MCF 10A (cell line): ENCODE results near the gene L3MBTL1. TPM values are rescaled to one million over a fixed set of nuclear protein-coding genes. Genes with fewer than 3 reads are reported as not detected.

Source experiments
- BruUV-seq: library from RNA; stranded (reverse); fragments of 400-500 nt; replicated peaks from 2 replicates; lab custom pipeline; 2021; lab: Mats Ljungman, UMichigan
- CTCF ChIA-PET: fragments of 300-600 bp; sonication (Branson Sonifier 250); formaldehyde crosslinking; extraction: SDS; loops from one replicate; lab custom pipeline; 2021; ENCODE audit warnings: antibody characterized with exemption, inconsistent platforms; lab: Yijun Ruan, JAX
- POLR2A ChIA-PET: fragments of 300-600, 350-650 bp; sonication (Branson Sonifier 250); formaldehyde crosslinking; extraction: SDS; loops from one replicate; lab custom pipeline; 2020; ENCODE audit warnings: antibody characterized with exemption, inconsistent platforms; lab: Yijun Ruan, JAX
- DNase-seq: peaks from one replicate; pipeline ENCODE4 v3.0.0-alpha.2; 2018; ENCODE audit not compliant: unreplicated experiment
- H3K27ac Mint-ChIP-seq: one replicate; pipeline ENCODE4 v1.8.0; 2022; ENCODE audit warnings: mild to moderate bottlenecking, low read depth, mixed read lengths; ENCODE audit not compliant: unreplicated experiment
- H3K27me3 Mint-ChIP-seq: one replicate; pipeline ENCODE4 v1.8.0; 2022; ENCODE audit warnings: mixed read lengths; ENCODE audit not compliant: insufficient read depth, unreplicated experiment
- H3K36me3 Mint-ChIP-seq: one replicate; pipeline ENCODE4 v1.8.0; 2022; ENCODE audit warnings: mild to moderate bottlenecking, moderate library complexity, mixed read lengths; ENCODE audit not compliant: insufficient read depth, unreplicated experiment
- H3K4me1 Mint-ChIP-seq: one replicate; pipeline ENCODE4 v1.8.0; 2022; ENCODE audit warnings: mixed read lengths; ENCODE audit not compliant: insufficient read depth, unreplicated experiment
- H3K4me3 Mint-ChIP-seq: one replicate; pipeline ENCODE4 v1.8.0; 2022; ENCODE audit warnings: mild to moderate bottlenecking, moderate library complexity, mixed read lengths; ENCODE audit not compliant: unreplicated experiment
- H3K9me3 Mint-ChIP-seq: one replicate; pipeline ENCODE4 v1.8.0; 2022; ENCODE audit warnings: mixed read lengths; ENCODE audit not compliant: unreplicated experiment
- CTCF ChIP-seq: fragments of 200-600 bp; IDR thresholded peaks from one replicate; pipeline ENCODE4 v1.8.0; 2022; ENCODE audit warnings: antibody characterized with exemption, mild to moderate bottlenecking; ENCODE audit not compliant: unreplicated experiment
- intact Hi-C: fragments of 100-400 bp; cut with micrococcal nuclease; formaldehyde crosslinking; loops from 2 replicates; pipeline ENCODE4 v1.14.1; 2022
- total RNA-seq: library from RNA; stranded (reverse); gene quantifications from 2 replicates; pipeline ENCODE4 v1.2.3, GENCODE V29; 2022

Gene L3MBTL1
- total RNA-seq, 1 experiment from 2014 or later = 10.5 TPM

- H3K4me1 Mint-ChIP-seq = no peaks in the 10 kb centered on the region
- peaks cover 6% of the 10 kb centered on the region for H3K36me3 Mint-ChIP-seq
- no peaks in the 10 kb centered on the region for H3K9me3 Mint-ChIP-seq
- ChIA-PET CTCF (interaction anchor here (0.7 to 1.1 kb wide), 5 partner anchors 12 to 33 kb away, joined by 3 to 7 read pairs (median 3); no protein-coding TSS in a partner anchor), POLR2A (interaction anchor here (0.6 kb wide), 1 partner anchor 1152 kb away, joined by 3 read pairs; no protein-coding TSS in a partner anchor)
- no peaks in the 10 kb centered on the region for H3K27me3 Mint-ChIP-seq
- intact Hi-C loops = no loop called here
- no peak overlapping the region for H3K4me3 Mint-ChIP-seq
- no TSS peak for BruUV-seq
- no peak for TF ChIP-seq CTCF
- DNase-seq = no peak
- no peak overlapping the region for H3K27ac Mint-ChIP-seq
Measured at GRCh38 chr20:43571310-43571709, 63.8 kb downstream of the L3MBTL1 start.

- no peak for TF ChIP-seq CTCF
- Mint-ChIP-seq H3K27ac (no peak overlapping the region), H3K4me3 (no peak overlapping the region), H3K4me1 (no peaks in the 10 kb centered on the region), H3K27me3 (no peaks in the 10 kb centered on the region), H3K36me3 (peaks cover 6% of the 10 kb centered on the region), H3K9me3 (no peaks in the 10 kb centered on the region)
- DNase-seq = no peak
- ChIA-PET CTCF (interaction anchor here (0.7 to 1.7 kb wide), 6 partner anchors 12 to 34 kb away, joined by 3 to 8 read pairs (median 4); no protein-coding TSS in a partner anchor), POLR2A (interaction anchor here (0.6 kb wide), 1 partner anchor 1152 kb away, joined by 3 read pairs; no protein-coding TSS in a partner anchor)
- no TSS peak for BruUV-seq
- intact Hi-C loops = no loop called here
Measured at GRCh38 chr20:43571771-43572170, 64.3 kb downstream of the L3MBTL1 start.

GRCh38 chr20:43572891-43573290, 65.4 kb downstream of the L3MBTL1 start:
- H3K4me1 Mint-ChIP-seq = no peaks in the 10 kb centered on the region
- H3K36me3 Mint-ChIP-seq = no peaks in the 10 kb centered on the region
- no peaks in the 10 kb centered on the region for H3K27me3 Mint-ChIP-seq
- ChIA-PET CTCF (interaction anchor here (1.7 kb wide), 1 partner anchor 35 kb away, joined by 8 read pairs; no protein-coding TSS in a partner anchor), POLR2A (no interaction called here)
- DNase-seq = no peak
- no peak overlapping the region for H3K27ac Mint-ChIP-seq
- no peak overlapping the region for H3K4me3 Mint-ChIP-seq
- no TSS peak for BruUV-seq
- intact Hi-C loops = no loop called here
- H3K9me3 Mint-ChIP-seq = no peaks in the 10 kb centered on the region
- TF ChIP-seq CTCF = no peak

GRCh38 chr20:43576108-43576507, 68.6 kb downstream of the L3MBTL1 start:
- no TSS peak for BruUV-seq
- DNase-seq = no peak
- intact Hi-C loops = no loop called here
- CTCF ChIA-PET = interaction anchor here (0.7 to 2.3 kb wide), 2 partner anchors 38 to 102 kb away, joined by 3 to 10 read pairs; no protein-coding TSS in a partner anchor
- H3K27me3 Mint-ChIP-seq = no peaks in the 10 kb centered on the region
- POLR2A ChIA-PET = interaction anchor here (1.2 kb wide), 1 partner anchor 13 kb away, joined by 5 read pairs; no protein-coding TSS in a partner anchor
- H3K9me3 Mint-ChIP-seq = no peaks in the 10 kb centered on the region
- no peaks in the 10 kb centered on the region for H3K4me1 Mint-ChIP-seq
- no peaks in the 10 kb centered on the region for H3K36me3 Mint-ChIP-seq
- no peak overlapping the region for H3K27ac Mint-ChIP-seq
- no peak for TF ChIP-seq CTCF
- no peak overlapping the region for H3K4me3 Mint-ChIP-seq
